ENCODE measurements around the gene CRKL.

GRCh38 chr22:20983081-20983771 lies 66.0 kb downstream of the CRKL start:
- no peak for TF ChIP-seq CTCF (IDR thresholded peaks at IDR 0.05; ENCODE audit: low read depth, low read length, poor library complexity, severe bottlenecking)
- TF ChIP-seq EZH2phosphoT487 (IDR thresholded peaks at IDR 0.05; ENCODE audit: borderline replicate concordance, low read length), result no peak
